Measurements from ENCODE around the gene MKLN1. TPM values are rescaled to one million over a fixed set of nuclear protein-coding genes. Genes with fewer than 3 reads are reported as not detected.
A peak's percentile ranks its signal among the peaks of the same experiment; 100 is the strongest.

The MKLN1 gene
- total and polyA plus RNA-seq, 10 of the 15 experiments (the other 5 are each of a cell fraction or from before 2014, with no cell fraction given), result 13.6 to 55.8 (median 29.3) TPM

GRCh38 chr7:131455001-131455400 is 127.3 kb downstream of the MKLN1 start:
- DNase-seq (ENCODE audit: low read depth, low spot score), result no peak
- intact Hi-C loops (cut with micrococcal nuclease; ENCODE audit: unreplicated experiment) (no loop called here), in situ Hi-C loops (cut with MboI) (no loop called here)
- Histone ChIP-seq H3K9ac (ENCODE audit: control insufficient read depth, insufficient read depth, low read length) (no peak overlapping the region), H3K4me2 (ENCODE audit: control insufficient read depth, insufficient read depth) (no peak overlapping the region), H3K4me1 (ENCODE audit: control insufficient read depth, insufficient read depth, low read length) (no peaks in the 10 kb centered on the region), H3K4me3 (no peak overlapping the region), H3K36me3 (ENCODE audit: control insufficient read depth in 2 of 2, insufficient read depth in 2 of 2, low read length in 1 of 2) (0 out of 4 replicates have a peak, but pooled peaks cover 0 to under 1% of the 10 kb centered on the region in 2 experiments), H3K27ac (ENCODE audit: control insufficient read depth, insufficient read depth) (no peak overlapping the region), H3K27me3 (replicated peaks in 1 of 2; ENCODE audit: control insufficient read depth in 2 of 2, insufficient read depth in 2 of 2, low read length in 1 of 2) (no peaks in the 10 kb centered on the region), H4K20me1 (ENCODE audit: control insufficient read depth, insufficient read depth) (no peaks in the 10 kb centered on the region), H2AFZ (ENCODE audit: control insufficient read depth, low read depth, low read length) (no peak overlapping the region), H3K9me3 (replicated peaks; ENCODE audit: control insufficient read depth, insufficient read depth, low read length) (no peaks in the 10 kb centered on the region), H3K79me2 (ENCODE audit: control insufficient read depth, insufficient read depth, low read length) (no peaks in the 10 kb centered on the region)
- TF ChIP-seq KAT2A (conservative IDR thresholded peaks at IDR 0.05; ENCODE audit: control insufficient read depth, low read depth, low read length) (no peak), POLR2AphosphoS5 (IDR thresholded peaks at IDR 0.05; ENCODE audit: low read length) (no peak), RB1 (IDR thresholded peaks at IDR 0.05; ENCODE audit: borderline replicate concordance) (no peak), PAX8 (IDR thresholded peaks at IDR 0.05) (0 out of 2 replicates have a peak, but pooled peaks have one; percentile 35)
- ChIA-PET RAD21 (ENCODE audit: unreplicated experiment) (interaction anchor here (0.9 to 1.2 kb wide), 5 partner anchors 9 to 415 kb away, joined by 3 read pairs; no protein-coding TSS in a partner anchor), CTCF (interaction anchor here (0.9 to 1.6 kb wide), 5 partner anchors 47 to 558 kb away, joined by 3 to 4 read pairs (median 3); no protein-coding TSS in a partner anchor), SMC1A (ENCODE audit: uncharacterized antibody, unreplicated experiment) (interaction anchor here (0.8 to 2.6 kb wide), 12 partner anchors 9 to 422 kb away, joined by 3 to 14 read pairs (median 3); no protein-coding TSS in a partner anchor), POLR2A (interaction anchor here (0.5 kb wide), 1 partner anchor 767 kb away, joined by 5 read pairs; no protein-coding TSS in a partner anchor)
- BruUV-seq (replicated peaks), result no TSS peak
- FAIRE-seq, result no peak
- 74% methylated on average over 2 of the region's 2 CpGs for WGBS (ENCODE audit: insufficient coverage, insufficient replicate concordance, low lambda C conversion rate, missing lambda C conversion rate)
- peak; percentile 50 for ATAC-seq

DNA sequence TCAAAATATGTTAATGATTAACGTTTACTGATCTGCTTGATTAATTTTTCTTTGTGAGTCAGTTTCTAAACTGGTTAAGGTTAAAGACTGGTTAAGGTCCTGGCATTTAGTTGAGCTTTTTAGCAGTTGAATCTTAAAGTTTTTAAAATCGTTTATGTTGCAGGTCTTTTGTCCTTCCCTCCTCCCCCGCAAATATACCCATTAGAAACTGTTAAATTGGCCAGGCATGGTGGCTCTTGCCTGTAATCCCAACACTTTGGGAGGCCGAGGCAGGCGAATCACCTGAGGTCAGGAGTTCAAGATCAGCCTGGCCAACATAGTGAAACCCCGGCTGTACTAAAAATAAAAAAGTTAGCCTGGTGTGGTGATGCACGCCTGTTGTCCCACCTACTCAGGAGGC is 127.9 kb downstream of the MKLN1 start:
- Histone ChIP-seq H2AFZ (ENCODE audit: control insufficient read depth, low read depth, low read length) (no peak overlapping the region), H3K4me2 (ENCODE audit: control insufficient read depth, insufficient read depth) (no peak overlapping the region), H3K27ac (ENCODE audit: control insufficient read depth, insufficient read depth) (no peak overlapping the region), H3K4me1 (ENCODE audit: control insufficient read depth, insufficient read depth, low read length) (no peaks in the 10 kb centered on the region), H3K9ac (ENCODE audit: control insufficient read depth, insufficient read depth, low read length) (no peak overlapping the region), H3K4me3 (no peak overlapping the region), H3K79me2 (ENCODE audit: control insufficient read depth, insufficient read depth, low read length) (no peaks in the 10 kb centered on the region), H3K27me3 (replicated peaks in 1 of 2; ENCODE audit: control insufficient read depth in 2 of 2, insufficient read depth in 2 of 2, low read length in 1 of 2) (no peaks in the 10 kb centered on the region), H3K9me3 (replicated peaks; ENCODE audit: control insufficient read depth, insufficient read depth, low read length) (no peaks in the 10 kb centered on the region), H4K20me1 (ENCODE audit: control insufficient read depth, insufficient read depth) (no peaks in the 10 kb centered on the region), H3K36me3 (ENCODE audit: control insufficient read depth in 2 of 2, insufficient read depth in 2 of 2, low read length in 1 of 2) (no peaks in the 10 kb centered on the region)
- intact Hi-C loops (cut with micrococcal nuclease; ENCODE audit: unreplicated experiment), result no loop called here
- in situ Hi-C loops (cut with MboI), result no loop called here
- FAIRE-seq (no peak), DNase-seq (ENCODE audit: low read depth, low spot score) (peak; percentile 11), ATAC-seq (peak; percentile 77)
- ChIA-PET CTCF (interaction anchor here (0.9 to 1.6 kb wide), 4 partner anchors 48 to 60 kb away, joined by 3 to 4 read pairs (median 3); no protein-coding TSS in a partner anchor), POLR2A (no interaction called here), SMC1A (ENCODE audit: uncharacterized antibody, unreplicated experiment) (interaction anchor here (1.1 to 2.6 kb wide), 8 partner anchors 8 to 422 kb away, joined by 3 to 14 read pairs (median 3); no protein-coding TSS in a partner anchor), RAD21 (ENCODE audit: unreplicated experiment) (interaction anchor here (0.9 to 1.2 kb wide), 2 partner anchors 8 to 25 kb away, joined by 3 read pairs; no protein-coding TSS in a partner anchor)
- 62% methylated on average over 7 of the region's 7 CpGs for WGBS (ENCODE audit: insufficient coverage, insufficient replicate concordance, low lambda C conversion rate, missing lambda C conversion rate)
- BruUV-seq (replicated peaks), result no TSS peak
- no peak for TF ChIP-seq EED (IDR thresholded peaks at IDR 0.05; ENCODE audit: low read depth)
- TF ChIP-seq IKZF1 (conservative IDR thresholded peaks at IDR 0.05), result peak; percentile 57
- TF ChIP-seq NBN (IDR thresholded peaks at IDR 0.05), result no peak
- no peak for TF ChIP-seq TARDBP (IDR thresholded peaks at IDR 0.05; ENCODE audit: borderline replicate concordance)
- TF ChIP-seq SMAD5 (IDR thresholded peaks at IDR 0.05; ENCODE audit: low read depth), result no peak
- TF ChIP-seq MXI1 (IDR thresholded peaks at IDR 0.05; ENCODE audit: low read depth, low read length), result no peak
- TF ChIP-seq CBX5 (IDR thresholded peaks at IDR 0.05; ENCODE audit: low read depth), result no peak
- no peak for TF ChIP-seq CREM (IDR thresholded peaks at IDR 0.05; ENCODE audit: low read depth)
- TF ChIP-seq TCF7 (IDR thresholded peaks at IDR 0.05; ENCODE audit: borderline replicate concordance), result no peak
- TF ChIP-seq YBX1 (IDR thresholded peaks at IDR 0.05), result no peak
- TF ChIP-seq ZNF274 (IDR thresholded peaks at IDR 0.05; ENCODE audit: insufficient read depth, insufficient read length), result no peak
- no peak for TF ChIP-seq SP1 (IDR thresholded peaks at IDR 0.05; ENCODE audit: low read depth, low read length)
- no peak for TF ChIP-seq HDAC2 (IDR thresholded peaks at IDR 0.05)
- TF ChIP-seq ZSCAN29 (IDR thresholded peaks at IDR 0.05), result no peak
- no peak for TF ChIP-seq SMC3 (IDR thresholded peaks at IDR 0.05; ENCODE audit: borderline replicate concordance, low read length)

Measured in GM12878 (cell line).